ENCODE results near the gene NOTCH1.

Gene NOTCH1

DNA sequence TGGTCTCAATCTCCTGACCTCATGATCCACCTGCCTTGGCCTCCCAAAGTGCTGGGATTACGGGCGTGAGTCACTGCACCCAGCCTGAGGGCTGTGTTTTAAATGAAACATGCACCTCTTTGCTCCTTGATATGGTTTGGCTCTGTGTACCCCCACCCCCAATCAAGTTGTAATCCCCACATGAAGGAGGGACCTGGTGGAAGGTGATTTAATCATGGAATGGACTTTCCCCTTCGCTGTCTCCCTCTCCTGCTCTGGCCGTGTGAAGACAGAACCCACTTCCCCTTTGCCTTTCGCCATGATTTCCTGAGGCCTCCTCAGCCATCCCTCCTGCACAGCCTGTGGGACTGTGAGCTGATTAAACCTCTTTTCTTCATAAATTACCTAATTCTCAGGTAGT, 12.5 kb upstream of the NOTCH1 start:
- in situ Hi-C loops (cut with HindIII; ENCODE audit: low sequenced_read_pairs) = no loop called here

DNA sequence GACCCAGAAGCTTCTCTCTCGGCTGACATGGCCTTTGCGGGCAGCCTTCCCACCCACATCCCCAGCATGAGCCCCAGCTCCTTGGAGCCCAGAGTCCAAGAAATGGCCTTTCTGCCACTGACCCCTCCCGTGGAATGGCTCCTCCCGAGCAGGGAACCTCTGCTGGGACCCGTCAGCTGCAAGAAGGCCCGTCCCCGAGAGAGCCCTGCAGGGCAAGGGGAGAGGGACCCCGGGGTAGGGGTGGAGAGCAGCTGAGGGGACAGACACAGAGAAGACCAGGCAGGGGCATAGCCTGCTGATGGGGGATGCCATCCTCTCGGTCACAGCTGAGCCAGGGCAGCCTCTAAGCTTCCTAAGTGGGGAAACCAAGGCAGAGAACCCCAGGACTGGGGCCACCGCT, 11.2 kb upstream of the NOTCH1 start:
- TF ChIP-seq, protein P1, sequence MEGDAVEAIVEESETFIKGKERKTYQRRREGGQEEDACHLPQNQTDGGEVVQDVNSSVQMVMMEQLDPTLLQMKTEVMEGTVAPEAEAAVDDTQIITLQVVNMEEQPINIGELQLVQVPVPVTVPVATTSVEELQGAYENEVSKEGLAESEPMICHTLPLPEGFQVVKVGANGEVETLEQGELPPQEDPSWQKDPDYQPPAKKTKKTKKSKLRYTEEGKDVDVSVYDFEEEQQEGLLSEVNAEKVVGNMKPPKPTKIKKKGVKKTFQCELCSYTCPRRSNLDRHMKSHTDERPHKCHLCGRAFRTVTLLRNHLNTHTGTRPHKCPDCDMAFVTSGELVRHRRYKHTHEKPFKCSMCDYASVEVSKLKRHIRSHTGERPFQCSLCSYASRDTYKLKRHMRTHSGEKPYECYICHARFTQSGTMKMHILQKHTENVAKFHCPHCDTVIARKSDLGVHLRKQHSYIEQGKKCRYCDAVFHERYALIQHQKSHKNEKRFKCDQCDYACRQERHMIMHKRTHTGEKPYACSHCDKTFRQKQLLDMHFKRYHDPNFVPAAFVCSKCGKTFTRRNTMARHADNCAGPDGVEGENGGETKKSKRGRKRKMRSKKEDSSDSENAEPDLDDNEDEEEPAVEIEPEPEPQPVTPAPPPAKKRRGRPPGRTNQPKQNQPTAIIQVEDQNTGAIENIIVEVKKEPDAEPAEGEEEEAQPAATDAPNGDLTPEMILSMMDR (IDR thresholded peaks at IDR 0.05; ENCODE audit: low read depth, low read length) = no peak
- in situ Hi-C loops (cut with HindIII; ENCODE audit: low sequenced_read_pairs) = no loop called here
- no peak for DNase-seq (ENCODE audit: low read depth, low spot score)
- H3K4me3 ChIP-seq (ENCODE audit: low read depth, low read length) = no peak overlapping the region

More for the DNA sequence above, 12.5 kb upstream of the NOTCH1 start:
- no peak for DNase-seq (ENCODE audit: low read depth, low spot score)
- TF ChIP-seq, protein P1 (IDR thresholded peaks at IDR 0.05; ENCODE audit: low read depth, low read length) = no peak
- H3K4me3 ChIP-seq (ENCODE audit: low read depth, low read length) = no peak overlapping the region

DNA sequence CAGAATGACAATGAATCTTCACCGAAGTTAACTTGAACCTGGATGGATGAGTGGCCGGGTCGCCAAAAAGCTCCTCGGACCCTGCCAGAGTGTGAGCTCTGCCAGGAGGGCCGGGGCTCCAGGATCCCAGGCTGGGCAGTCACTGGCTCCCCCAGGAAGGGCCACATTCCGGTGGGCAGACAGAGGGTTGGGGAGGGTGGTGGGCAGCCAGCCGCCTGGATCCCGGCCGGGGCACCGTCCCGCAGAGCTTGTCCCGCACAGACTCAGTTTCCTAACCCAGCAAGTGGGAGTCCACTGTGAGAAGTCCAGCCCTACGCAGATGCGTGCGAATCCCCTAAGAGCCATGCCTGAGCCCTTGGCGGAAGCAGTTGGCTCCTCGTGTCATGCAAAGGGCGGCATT, 10.3 kb upstream of the NOTCH1 start:
- in situ Hi-C loops (cut with HindIII; ENCODE audit: low sequenced_read_pairs) = no loop called here
- TF ChIP-seq, protein P1 (IDR thresholded peaks at IDR 0.05; ENCODE audit: low read depth, low read length) = no peak
- no peak overlapping the region for H3K4me3 ChIP-seq (ENCODE audit: low read depth, low read length)
- no peak for DNase-seq (ENCODE audit: low read depth, low spot score)

DNA sequence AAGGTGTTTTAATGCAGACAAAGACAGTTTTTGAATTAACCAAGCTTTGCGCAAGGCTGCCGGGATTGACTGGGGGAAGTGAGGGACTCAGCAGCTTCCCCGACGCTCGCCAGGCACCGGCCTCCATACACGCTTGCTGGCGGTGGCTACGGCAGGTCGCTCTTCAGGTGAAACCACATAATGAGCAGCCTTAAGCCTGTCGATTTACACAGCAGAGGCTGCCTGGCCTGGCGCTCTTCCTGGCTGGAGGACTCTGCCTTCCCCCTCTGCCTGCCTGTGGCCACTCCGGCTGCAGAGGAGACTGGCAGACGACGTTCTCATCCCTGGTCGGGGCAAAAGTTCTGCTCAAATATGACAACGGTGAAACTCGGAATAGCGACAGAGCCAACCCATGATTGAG, 9.0 kb upstream of the NOTCH1 start:
- TF ChIP-seq, protein P1 (IDR thresholded peaks at IDR 0.05; ENCODE audit: low read depth, low read length) = no peak
- no peak for DNase-seq (ENCODE audit: low read depth, low spot score)
- no peak overlapping the region for H3K4me3 ChIP-seq (ENCODE audit: low read depth, low read length)
- in situ Hi-C loops (cut with HindIII; ENCODE audit: low sequenced_read_pairs) = no loop called here

DNA sequence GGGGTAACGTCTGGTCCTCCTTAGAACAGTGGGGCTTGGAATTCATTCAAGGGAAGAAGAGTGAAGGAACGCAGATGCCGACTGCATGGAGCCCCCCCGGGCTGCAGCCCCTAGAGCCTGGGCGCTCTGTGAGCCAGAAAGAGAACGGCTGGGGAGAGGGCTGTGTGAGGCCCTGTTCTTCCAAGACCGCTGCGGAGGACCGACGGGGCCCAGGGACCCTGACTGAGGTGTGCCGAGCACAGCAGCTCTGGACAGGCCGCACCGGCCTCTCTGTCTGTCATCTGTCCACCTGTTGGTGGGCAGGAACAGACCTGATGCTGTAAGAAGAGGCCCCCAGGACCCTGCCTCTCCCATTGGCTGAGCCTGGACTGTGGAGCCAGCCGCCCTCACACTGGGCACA, 7.7 kb upstream of the NOTCH1 start:
- in situ Hi-C loops (cut with HindIII; ENCODE audit: low sequenced_read_pairs) = no loop called here
- no peak overlapping the region for H3K4me3 ChIP-seq (ENCODE audit: low read depth, low read length)
- DNase-seq (ENCODE audit: low read depth, low spot score) = no peak
- TF ChIP-seq, protein P1 (IDR thresholded peaks at IDR 0.05; ENCODE audit: low read depth, low read length) = no peak

DNA sequence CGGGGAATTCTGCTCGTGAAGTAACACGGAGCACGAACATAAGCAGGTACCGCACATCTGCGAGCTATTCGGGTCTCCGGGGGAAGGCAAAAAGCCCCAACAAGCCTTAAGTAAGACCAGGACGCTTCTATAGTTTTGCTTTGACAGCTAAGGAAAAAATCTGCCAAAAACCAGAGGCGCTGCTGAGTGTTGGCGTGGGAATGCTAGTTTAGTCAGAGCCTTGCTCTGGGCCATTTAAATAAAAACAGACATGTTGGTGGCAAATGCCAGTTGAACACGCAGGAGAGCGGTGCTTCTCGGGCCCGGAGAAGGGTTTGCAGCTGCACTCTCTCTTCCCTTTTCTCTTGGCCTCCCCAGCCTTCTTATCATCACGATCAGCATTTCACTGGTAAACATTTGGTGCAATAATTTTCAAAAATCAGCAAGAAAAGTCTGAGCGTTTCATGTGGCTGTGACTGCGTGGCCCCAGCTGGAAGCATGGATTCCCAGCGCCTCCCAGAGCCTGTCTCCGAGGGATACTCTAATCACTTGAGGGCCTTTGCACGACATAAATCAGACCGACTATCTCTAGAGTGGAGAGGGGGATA, 6.4 kb upstream of the NOTCH1 start:
- H3K4me3 ChIP-seq (ENCODE audit: low read depth, low read length) = no peak overlapping the region

More for the DNA sequence above, 6.4 kb upstream of the NOTCH1 start:
- in situ Hi-C loops (cut with HindIII; ENCODE audit: low sequenced_read_pairs) = no loop called here
- DNase-seq (ENCODE audit: low read depth, low spot score) = peak; percentile 58
- TF ChIP-seq, protein P1 (IDR thresholded peaks at IDR 0.05; ENCODE audit: low read depth, low read length) = no peak
